Activated CD4-positive, alpha-beta T cell treated with anti-CD3 and anti-CD28 coated beads, Interleukin-2, Interleukin-4, amounts not matched to agents 100 ng/mL and 50 ng/mL, durations not matched to agents 16 hours and 8 hours (primary cell): ENCODE measurements around the gene METTL21A.

Source experiments
- DNase-seq: peaks from one replicate; pipeline ENCODE4 v3.0.0-alpha.2; 2020; ENCODE audit warnings: low spot score

Gene METTL21A

GRCh38 chr2:207621501-207622039, 3.6 kb downstream of the METTL21A start:
- no peak for DNase-seq

- peak; percentile 31 for DNase-seq
Observed at GRCh38 chr2:207619764-207620203, 5.4 kb downstream of the METTL21A start.

- no peak for DNase-seq
Observed at GRCh38 chr2:207617011-207617671, 8.1 kb downstream of the METTL21A start.

GRCh38 chr2:207616185-207616584, 9.0 kb downstream of the METTL21A start:
- no peak for DNase-seq

- DNase-seq: no peak
Observed at GRCh38 chr2:207614824-207615223, 10.4 kb downstream of the METTL21A start.

- no peak for DNase-seq
Observed at GRCh38 chr2:207612714-207613113, 12.5 kb downstream of the METTL21A start.

GRCh38 chr2:207606829-207607228, 18.4 kb downstream of the METTL21A start:
- DNase-seq: no peak

- no peak for DNase-seq
Observed at GRCh38 chr2:207606399-207606798, 18.8 kb downstream of the METTL21A start.

- DNase-seq: no peak
Observed at GRCh38 chr2:207603486-207603885, 21.7 kb downstream of the METTL21A start.

GRCh38 chr2:207601774-207602173, 23.4 kb downstream of the METTL21A start:
- DNase-seq: no peak

GRCh38 chr2:207600231-207600630, 25.0 kb downstream of the METTL21A start:
- DNase-seq: no peak

- no peak for DNase-seq
Observed at GRCh38 chr2:207599636-207600035, 25.6 kb downstream of the METTL21A start.

GRCh38 chr2:207594731-207595130, 30.5 kb downstream of the METTL21A start:
- DNase-seq: no peak

GRCh38 chr2:207594264-207594663, 30.9 kb downstream of the METTL21A start:
- DNase-seq: no peak

GRCh38 chr2:207593277-207593676, 31.9 kb downstream of the METTL21A start:
- DNase-seq: no peak

GRCh38 chr2:207589143-207589542, 36.1 kb downstream of the METTL21A start:
- DNase-seq: no peak

- DNase-seq: no peak
Observed at GRCh38 chr2:207587305-207587704, 37.9 kb downstream of the METTL21A start.

- no peak for DNase-seq
Observed at GRCh38 chr2:207584952-207585351, 40.2 kb downstream of the METTL21A start.

- DNase-seq: no peak
Observed at GRCh38 chr2:207571370-207571769, 53.8 kb downstream of the METTL21A start.

GRCh38 chr2:207567671-207568070, 57.5 kb downstream of the METTL21A start:
- no peak for DNase-seq

GRCh38 chr2:207565736-207566500, 59.3 kb downstream of the METTL21A start:
- no peak for DNase-seq
